Measurements from ENCODE around the gene PFKFB1. TPM values are rescaled to one million over a fixed set of nuclear protein-coding genes. Genes with fewer than 3 reads are reported as not detected.

PFKFB1 gene
- total RNA-seq = 0.19 TPM in 1 of 2 replicates, not detected in the other

GRCh38 chrX:54994099-54994498, at the start of gene PFKFB1:
PFKFB1 (minus strand) TSS chrX:54994188; CDS start chrX:54994007, 181 bp downstream.

GRCh38 chrX:55030271-55031205, 36.5 kb upstream of the PFKFB1 start, which contains the start of gene ALAS2:
ALAS2 (minus strand) TSS chrX:55030977; CDS start chrX:55026000, 4,977 bp downstream.

DNA sequence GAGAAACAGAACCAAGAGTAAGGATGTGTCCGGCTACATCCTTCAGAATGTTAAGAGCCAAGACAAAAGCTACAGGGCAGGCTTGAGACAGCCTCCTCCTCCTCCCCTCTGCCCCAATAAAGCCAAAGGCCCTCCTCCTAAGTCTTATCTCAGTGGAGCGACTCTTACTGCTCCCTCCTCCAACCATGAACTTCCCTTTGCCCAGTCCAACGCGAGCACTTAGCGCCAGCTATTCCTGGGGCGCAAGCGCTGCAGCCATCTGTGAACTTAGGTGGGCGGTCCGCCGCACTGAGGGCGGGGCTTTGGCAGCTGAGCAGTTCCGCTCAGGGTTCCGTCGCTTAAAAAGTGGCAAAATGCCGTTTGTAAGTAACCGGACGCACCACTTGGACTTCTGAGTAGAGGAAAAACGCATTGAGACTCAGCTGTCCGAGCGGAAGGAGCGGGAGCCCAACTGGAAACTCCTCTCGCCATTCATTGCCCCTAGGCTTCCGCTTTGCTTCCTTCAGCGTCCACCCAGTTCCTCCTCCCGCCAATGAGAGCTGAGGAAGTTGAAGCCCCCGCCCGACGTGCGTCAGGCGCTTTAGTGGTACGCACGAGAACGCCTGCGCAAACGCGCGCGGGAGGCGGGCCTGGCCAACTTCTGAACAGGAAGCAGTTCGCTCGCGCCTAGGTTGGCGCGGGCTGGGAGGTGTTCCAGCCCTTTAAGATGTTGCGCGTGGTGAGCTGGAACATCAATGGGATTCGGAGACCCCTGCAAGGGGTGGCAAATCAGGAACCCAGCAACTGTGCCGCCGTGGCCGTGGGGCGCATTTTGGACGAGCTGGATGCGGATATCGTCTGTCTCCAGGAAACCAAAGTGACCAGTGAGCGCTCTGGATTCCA, 6.0 kb upstream of the PFKFB1 start, which contains the start of gene APEX2:
Gene APEX2, plus strand, starts transcription at position 647 of the 882 bp plus-strand sequence. Its CDS starts 60 bp downstream, at position 707.

GRCh38 chrX:54920610-54921426, 73.2 kb downstream of the PFKFB1 start, which contains the start of gene TRO:
TRO (plus strand) TSS chrX:54920824; CDS start chrX:54922247, 1,423 bp downstream.

Other genes starting within 250 kb of the PFKFB1 start
- not detected in 2 replicates for gene ITIH6, start 195.9 kb downstream of the PFKFB1 start, total RNA-seq
- gene MAGED2, start 186.4 kb downstream of the PFKFB1 start, total RNA-seq = 249 and 258 TPM in 2 replicates
- gene TRO, start 73.4 kb downstream of the PFKFB1 start, total RNA-seq = 10.2 and 20.9 TPM in 2 replicates
- 4.5 and 9.0 TPM in 2 replicates for gene APEX2, start 6.2 kb upstream of the PFKFB1 start, total RNA-seq
- not detected in 2 replicates for gene ALAS2, start 36.8 kb upstream of the PFKFB1 start, total RNA-seq
- gene PAGE2B, start 80.8 kb upstream of the PFKFB1 start, total RNA-seq = not detected in 2 replicates
- gene PAGE2, start 94.8 kb upstream of the PFKFB1 start, total RNA-seq = not detected in 2 replicates
- gene PAGE5, start 226.2 kb upstream of the PFKFB1 start, total RNA-seq = not detected in 2 replicates